Testis (tissue), 5 donors: Measurements from ENCODE around the gene CD200R1. TPM values are rescaled to one million over a fixed set of nuclear protein-coding genes. Genes with fewer than 3 reads are reported as not detected.

Experiments
- DNase-seq: peaks from one replicate; pipeline ENCODE4 v3.0.0-alpha.2; 2019
- H3K27ac ChIP-seq, 2 donors: fragments of 200-600 bp; sonication (generic); one replicate each; pipeline ENCODE4 v1.5.1; 2019
- H3K27me3 ChIP-seq: fragments of 200-600 bp; sonication (generic); one replicate; pipeline ENCODE4 v1.5.1; 2019
- H3K36me3 ChIP-seq: fragments of 200-600 bp; sonication (generic); one replicate; pipeline ENCODE4 v1.5.1; 2017; ENCODE audit warnings: low read depth; ENCODE audit errors: missing control alignments
- H3K4me1 ChIP-seq: fragments of 200-600 bp; sonication (generic); one replicate; pipeline ENCODE4 v1.5.1; 2019
- H3K4me3 ChIP-seq, 2 donors: fragments of 200-600 bp; sonication (generic); one replicate each; pipeline ENCODE4 v1.5.1; 2017 to 2019
- H3K9me3 ChIP-seq: fragments of 200-600 bp; sonication (generic); one replicate; pipeline ENCODE4 v1.5.1; 2017
- POLR2A ChIP-seq: fragments of 450-650 bp; IDR thresholded peaks from one replicate; pipeline ENCODE4 v1.6.1; 2017; ENCODE audit warnings: antibody characterized with exemption, mild to moderate bottlenecking, moderate library complexity
- WGBS, 2 donors: methylation state at CpG; one replicate each; pipeline ENCODE4 v1.1.5; 2018; 5-methylcytosine and 5-hydroxymethylcytosine counted together
- intact Hi-C: fragments of 100-400 bp; cut with DNase I; formaldehyde crosslinking; loops from one replicate; pipeline ENCODE4 v1.15.1; 2023; ENCODE audit warnings: low total_unique reads
- long read RNA-seq, 2 donors: transcript quantifications; one replicate each; lab custom pipeline, GENCODE V29; 2026
- polyA plus RNA-seq: library from polyadenylated mRNA; stranded (reverse); fragments of 350-450 nt; fragmentation: Illumina TruSeq; extraction: RNeasy Lipid Tissue Mini Kit (QIAGEN cat#74804); gene quantifications from one replicate; pipeline ENCODE4 v1.2.3, GENCODE V29; 2014; ENCODE audit warnings: low read depth, low replicate concordance; ENCODE audit not compliant: insufficient read depth
- total RNA-seq, 2 donors: library from RNA; depleted of rRNA; stranded (reverse); fragments of >200 nt; gene quantifications; one replicate each; pipeline ENCODE4 v1.2.3, GENCODE V29; 2016
- TF ChIP-seq, protein P1 (sequence below), 3 experiments: fragments of 450-650 bp in 2 of 3; fragments of 200-600 bp in 1 of 3; sonication (generic) in 1 of 3; IDR thresholded peaks; one replicate each; pipeline ENCODE4 v1.5.1; 2016 to 2019; ENCODE audit warnings: antibody characterized with exemption in 3 of 3, mild to moderate bottlenecking in 2 of 3, moderate library complexity in 1 of 3

The CD200R1 gene, protein sequence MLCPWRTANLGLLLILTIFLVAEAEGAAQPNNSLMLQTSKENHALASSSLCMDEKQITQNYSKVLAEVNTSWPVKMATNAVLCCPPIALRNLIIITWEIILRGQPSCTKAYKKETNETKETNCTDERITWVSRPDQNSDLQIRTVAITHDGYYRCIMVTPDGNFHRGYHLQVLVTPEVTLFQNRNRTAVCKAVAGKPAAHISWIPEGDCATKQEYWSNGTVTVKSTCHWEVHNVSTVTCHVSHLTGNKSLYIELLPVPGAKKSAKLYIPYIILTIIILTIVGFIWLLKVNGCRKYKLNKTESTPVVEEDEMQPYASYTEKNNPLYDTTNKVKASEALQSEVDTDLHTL
- total RNA-seq (1 to 10 TPM; 1.3 to 1.7 TPM), polyA plus RNA-seq (1.5 TPM)
- long read RNA-seq, donor 1, result 0 reads
- long read RNA-seq, donor 2, partial matches to known transcripts, result 0 of 1 reads
- long read RNA-seq, donor 2, other reads (novel, unspliced or antisense), result 0 of 1 reads

DNA sequence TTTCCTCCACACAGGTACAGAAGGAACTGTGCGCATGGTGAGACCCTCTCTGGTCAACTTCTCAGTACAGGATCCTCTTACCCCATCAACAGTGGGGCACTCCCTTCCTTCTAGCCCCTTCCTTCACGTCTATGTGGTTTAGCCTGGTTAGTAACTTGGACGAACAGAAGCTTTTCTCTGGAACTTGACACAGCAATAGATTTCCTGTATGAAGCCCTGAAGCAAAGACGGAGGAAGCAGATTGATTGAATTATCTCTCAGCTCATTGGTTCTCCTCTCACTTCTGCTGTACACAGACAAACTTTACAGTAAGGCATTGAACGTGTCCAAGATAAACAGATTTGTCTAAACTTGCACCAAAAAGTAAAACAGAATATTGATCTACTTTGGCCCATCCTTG, at the start of gene CD200R1:
Gene CD200R1, minus strand, starts transcription at position 210 of the 400 bp plus-strand sequence. CDS start 246 bp downstream, outside the sequence.
- no peak within 1 kb of the TSS for H3K27ac ChIP-seq
- 69 to 77% methylated on average over 5 of the region's 5 CpGs for WGBS, 2 donors
- no peaks in the 10 kb centered on the region for H3K27me3 ChIP-seq
- DNase-seq, result no peak
- H3K4me1 ChIP-seq, result no peaks in the 10 kb centered on the region
- no peak within 1 kb of the TSS for H3K4me3 ChIP-seq
- TF ChIP-seq, protein P1, sequence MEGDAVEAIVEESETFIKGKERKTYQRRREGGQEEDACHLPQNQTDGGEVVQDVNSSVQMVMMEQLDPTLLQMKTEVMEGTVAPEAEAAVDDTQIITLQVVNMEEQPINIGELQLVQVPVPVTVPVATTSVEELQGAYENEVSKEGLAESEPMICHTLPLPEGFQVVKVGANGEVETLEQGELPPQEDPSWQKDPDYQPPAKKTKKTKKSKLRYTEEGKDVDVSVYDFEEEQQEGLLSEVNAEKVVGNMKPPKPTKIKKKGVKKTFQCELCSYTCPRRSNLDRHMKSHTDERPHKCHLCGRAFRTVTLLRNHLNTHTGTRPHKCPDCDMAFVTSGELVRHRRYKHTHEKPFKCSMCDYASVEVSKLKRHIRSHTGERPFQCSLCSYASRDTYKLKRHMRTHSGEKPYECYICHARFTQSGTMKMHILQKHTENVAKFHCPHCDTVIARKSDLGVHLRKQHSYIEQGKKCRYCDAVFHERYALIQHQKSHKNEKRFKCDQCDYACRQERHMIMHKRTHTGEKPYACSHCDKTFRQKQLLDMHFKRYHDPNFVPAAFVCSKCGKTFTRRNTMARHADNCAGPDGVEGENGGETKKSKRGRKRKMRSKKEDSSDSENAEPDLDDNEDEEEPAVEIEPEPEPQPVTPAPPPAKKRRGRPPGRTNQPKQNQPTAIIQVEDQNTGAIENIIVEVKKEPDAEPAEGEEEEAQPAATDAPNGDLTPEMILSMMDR (IDR thresholded peaks at IDR 0.05), result no peak
- no peak for TF ChIP-seq POLR2A
- no peaks in the 10 kb centered on the region for H3K36me3 ChIP-seq
- intact Hi-C loops, result no loop called here
- no peaks in the 10 kb centered on the region for H3K9me3 ChIP-seq

- Histone ChIP-seq H3K9me3 (no peaks in the 10 kb centered on the region), H3K27me3 (no peaks in the 10 kb centered on the region), H3K27ac (peak overlapping the region in 1 of 2 donors; percentile 93), H3K4me1 (peaks cover 9% of the 10 kb centered on the region), H3K36me3 (no peaks in the 10 kb centered on the region), H3K4me3 (no peak overlapping the region)
- TF ChIP-seq POLR2A, result no peak
- DNase-seq, result no peak
- intact Hi-C loops, result no loop called here
- WGBS, 2 donors, result 36 to 53% methylated on average over 2 of the region's 2 CpGs
Measured at GRCh38 chr3:113021471-113021870, 46.6 kb upstream of the CD200R1 start.

DNA sequence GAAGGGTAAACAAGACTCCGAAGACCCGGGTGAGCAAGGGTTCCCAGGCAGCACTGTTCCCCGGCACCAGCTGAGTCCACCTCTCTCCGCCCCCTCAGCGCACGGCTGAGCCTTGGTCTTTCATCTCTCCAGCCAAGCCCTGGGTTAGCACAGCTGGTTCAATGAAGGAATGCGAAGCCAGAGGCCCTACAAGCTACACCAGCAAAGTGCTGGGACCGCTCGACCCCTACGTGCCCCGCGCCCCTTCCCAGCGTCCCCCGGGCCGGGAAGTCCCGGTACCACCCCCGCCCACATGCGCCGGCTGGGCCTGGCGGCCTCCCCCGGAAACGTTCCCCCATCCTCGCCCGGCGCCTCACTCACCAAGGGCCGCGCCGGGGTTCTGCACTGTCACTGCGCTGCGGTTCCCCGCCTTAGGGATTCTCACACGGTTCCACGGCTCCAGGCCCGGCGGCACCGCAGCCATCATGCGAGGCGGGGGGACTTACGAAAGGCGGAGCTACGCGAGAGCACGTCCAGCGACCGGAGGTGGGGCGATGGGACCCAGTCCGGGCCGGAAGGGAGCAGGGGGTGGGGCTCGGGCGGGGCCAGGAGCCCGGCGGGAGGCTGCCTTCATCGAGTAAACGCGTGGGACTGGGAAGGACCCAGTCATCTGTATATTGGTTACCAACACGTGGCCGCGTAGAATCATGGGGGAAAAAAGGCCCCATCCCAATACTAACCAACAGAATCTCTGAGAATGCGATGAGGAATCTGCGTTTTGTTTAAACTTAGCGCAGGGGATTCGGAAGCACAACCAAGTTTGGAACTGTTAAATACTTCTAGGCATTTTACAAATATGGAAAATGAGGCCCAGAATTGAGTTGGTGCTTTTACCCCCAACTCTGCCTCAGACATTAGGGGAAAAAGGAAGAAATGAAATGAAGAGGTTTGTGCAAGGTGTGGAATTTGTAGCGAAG, 44.6 kb upstream of the CD200R1 start:
- TF ChIP-seq, protein P1 (IDR thresholded peaks at IDR 0.05), result no peak
- no peak for TF ChIP-seq POLR2A
- peak overlapping the region; percentile 68 to 89 for H3K4me3 ChIP-seq
- no peaks in the 10 kb centered on the region for H3K36me3 ChIP-seq
- H3K27me3 ChIP-seq, result no peaks in the 10 kb centered on the region
- intact Hi-C loops, result no loop called here
- no peaks in the 10 kb centered on the region for H3K9me3 ChIP-seq
- peaks cover 9% of the 10 kb centered on the region for H3K4me1 ChIP-seq
- peak overlapping the region; percentile 93 to 95 for H3K27ac ChIP-seq
- 2 to 3% methylated on average over 21 to 63 of the region's 63 CpGs for WGBS, 2 donors
- DNase-seq, result peak; percentile 94

DNA sequence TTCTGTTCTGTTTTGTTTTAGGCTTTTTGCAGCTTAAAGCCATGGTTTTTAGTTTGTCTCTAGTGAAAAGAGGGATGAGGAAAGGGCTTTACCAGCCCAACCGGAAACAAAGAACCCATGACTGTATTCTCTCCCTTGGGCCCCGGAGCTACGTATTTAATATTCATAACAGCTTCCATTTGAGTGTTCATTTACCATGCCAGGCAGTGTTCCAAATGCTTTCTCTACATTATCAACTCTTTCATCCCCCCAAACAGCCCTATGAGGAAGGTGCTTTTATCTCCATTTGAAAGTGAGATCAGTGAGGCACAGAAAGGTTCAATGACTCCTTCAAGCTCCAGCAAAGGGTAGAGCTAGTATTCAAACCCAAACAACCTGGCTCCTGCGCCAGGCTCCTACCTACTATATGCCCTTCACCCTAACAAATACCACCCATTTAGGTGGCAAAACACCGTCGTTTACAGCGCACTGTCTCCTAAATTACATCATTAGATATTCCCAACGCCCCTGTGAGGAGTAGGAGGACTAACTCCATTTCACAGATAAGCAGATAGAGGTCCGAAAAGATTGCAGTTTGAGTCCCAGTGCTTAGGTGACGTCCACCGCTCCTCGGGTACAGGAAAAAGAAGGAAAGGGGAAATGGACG, 43.8 kb upstream of the CD200R1 start:
- 3 to 5% methylated on average over 11 to 13 of the region's 13 CpGs for WGBS, 2 donors
- Histone ChIP-seq H3K4me1 (peaks cover 9% of the 10 kb centered on the region), H3K27ac (peak overlapping the region; percentile 93 to 95), H3K9me3 (no peaks in the 10 kb centered on the region), H3K27me3 (no peaks in the 10 kb centered on the region), H3K4me3 (peak overlapping the region; percentile 68 to 89), H3K36me3 (no peaks in the 10 kb centered on the region)
- intact Hi-C loops, result no loop called here
- TF ChIP-seq, protein P1 (IDR thresholded peaks at IDR 0.05), result no peak
- no peak for TF ChIP-seq POLR2A
- peak; percentile 18 for DNase-seq
